ENCODE results near the gene EHBP1. TPM values are rescaled to one million over a fixed set of nuclear protein-coding genes. Genes with fewer than 3 reads are reported as not detected.
"Not testable (repeated sequence)": the region's sequence is repeated elsewhere in the genome, so short reads cannot be mapped to it uniquely, and the experiment has no call there.

The EHBP1 gene
- total RNA-seq, 5 donors from 2014 or later (not counting 1 experiment from before 2014, with no cell fraction given) = 22.1 to 28.7 (median 26.1) TPM

- no peak overlapping the region for H3K27ac ChIP-seq (ENCODE audit: low read length)
- H3K36me3 ChIP-seq (ENCODE audit: control insufficient read depth in 2 of 2, extremely low read depth in 1 of 2, insufficient read depth in 1 of 2, low read length in 1 of 2) = no peaks in the 10 kb centered on the region
- 100% methylated on average over 1 of the region's 5 CpGs for WGBS (ENCODE audit: insufficient coverage)
- DNase-seq (no peak), ATAC-seq (replicated peaks in 1 of 4) (no peak)
- H3K36me3 Mint-ChIP-seq = peaks cover 25% of the 10 kb centered on the region
- no peak overlapping the region for H3K4me3 ChIP-seq (ENCODE audit: control insufficient read depth in 1 of 2, extremely low read depth in 1 of 2, low read length in 1 of 2)
- peaks cover 0 to 12% (median 4%) of the 10 kb centered on the region in 3 donors for H3K9me3 Mint-ChIP-seq
- H3K27ac Mint-ChIP-seq = no peak overlapping the region
- ChIA-PET POLR2A (no interaction called here), CTCF (no interaction called here)
- no peak overlapping the region for H3K4me3 Mint-ChIP-seq
- H3K27me3 ChIP-seq (replicated peaks in 1 of 2; ENCODE audit: control insufficient read depth in 2 of 2, extremely low read depth in 1 of 2, insufficient read depth in 2 of 2, low read length in 1 of 2) = no peaks in the 10 kb centered on the region
- no peaks in the 10 kb centered on the region for H3K27me3 Mint-ChIP-seq
- H3K9me3 ChIP-seq = no peaks in the 10 kb centered on the region
- H3K4me1 Mint-ChIP-seq = peaks cover 13 to 22% (median 18%) of the 10 kb centered on the region in 3 donors
- no peaks in the 10 kb centered on the region for H3K4me1 ChIP-seq (ENCODE audit: control insufficient read depth in 1 of 2, extremely low read depth in 1 of 2, insufficient read depth in 2 of 2, low read length in 2 of 2)
Measured at GRCh38 chr2:62745891-62746481, 40.5 kb downstream of the EHBP1 start.

DNA sequence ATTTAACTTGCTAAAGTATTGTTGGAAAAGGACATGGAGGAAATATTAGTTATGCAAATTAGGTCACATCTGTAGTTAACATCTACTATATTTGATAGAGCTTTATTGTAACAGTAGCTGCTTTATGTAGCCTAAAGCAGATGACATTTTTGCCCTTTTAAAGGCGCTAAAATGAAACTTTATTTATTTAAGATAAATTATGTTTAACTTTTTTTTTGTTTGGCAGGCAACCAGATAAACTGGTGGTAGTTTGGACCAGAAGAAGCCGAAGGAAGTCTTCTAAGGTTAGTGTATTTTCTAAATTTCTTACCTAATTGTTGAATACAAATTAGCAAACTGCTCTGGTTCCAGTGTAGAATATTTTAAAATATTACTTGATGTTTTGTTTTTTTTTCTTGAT, 41.7 kb downstream of the EHBP1 start:
- no peak for DNase-seq
- Mint-ChIP-seq H3K4me3 (no peak overlapping the region), H3K4me1 (peaks cover 15 to 20% (median 16%) of the 10 kb centered on the region in 3 donors), H3K27ac (no peak overlapping the region), H3K27me3 (no peaks in the 10 kb centered on the region), H3K9me3 (peaks cover 0 to 12% (median 4%) of the 10 kb centered on the region in 3 donors), H3K36me3 (peaks cover 33% of the 10 kb centered on the region)
- WGBS (ENCODE audit: insufficient coverage) = no CpG with 5 or more reads among the region's 2 CpGs
- Histone ChIP-seq H3K27me3 (replicated peaks in 1 of 2; ENCODE audit: control insufficient read depth in 2 of 2, extremely low read depth in 1 of 2, insufficient read depth in 2 of 2, low read length in 1 of 2) (no peaks in the 10 kb centered on the region), H3K27ac (ENCODE audit: low read length) (no peak overlapping the region), H3K4me1 (ENCODE audit: control insufficient read depth in 1 of 2, extremely low read depth in 1 of 2, insufficient read depth in 2 of 2, low read length in 2 of 2) (no peaks in the 10 kb centered on the region), H3K9me3 (no peaks in the 10 kb centered on the region), H3K4me3 (ENCODE audit: control insufficient read depth in 1 of 2, extremely low read depth in 1 of 2, low read length in 1 of 2) (no peak overlapping the region), H3K36me3 (ENCODE audit: control insufficient read depth in 2 of 2, extremely low read depth in 1 of 2, insufficient read depth in 1 of 2, low read length in 1 of 2) (no peaks in the 10 kb centered on the region)
- ChIA-PET POLR2A (no interaction called here), CTCF (interaction anchor here in 1 of 2 donors (0.7 kb wide), 1 partner anchor 42 kb away, joined by 3 read pairs; the partner anchor contains the start of gene EHBP1)
- no peak for ATAC-seq (replicated peaks in 1 of 4)

- peaks cover 15 to 21% (median 19%) of the 10 kb centered on the region in 3 donors for H3K4me1 Mint-ChIP-seq
- ATAC-seq (replicated peaks in 1 of 4) (no peak), DNase-seq (no peak)
- peaks cover 40% of the 10 kb centered on the region for H3K36me3 Mint-ChIP-seq
- H3K9me3 Mint-ChIP-seq = peaks cover 0 to 12% (median 4%) of the 10 kb centered on the region in 3 donors
- no peak overlapping the region for H3K27ac Mint-ChIP-seq
- no CpG with 5 or more reads among the region's 4 CpGs for WGBS (ENCODE audit: insufficient coverage)
- no peaks in the 10 kb centered on the region for H3K27me3 Mint-ChIP-seq
- CTCF ChIA-PET = no interaction called here
- Histone ChIP-seq H3K27me3 (replicated peaks in 1 of 2; ENCODE audit: control insufficient read depth in 2 of 2, extremely low read depth in 1 of 2, insufficient read depth in 2 of 2, low read length in 1 of 2) (no peaks in the 10 kb centered on the region), H3K9me3 (no peaks in the 10 kb centered on the region), H3K4me3 (ENCODE audit: control insufficient read depth in 1 of 2, extremely low read depth in 1 of 2, low read length in 1 of 2) (no peak overlapping the region), H3K27ac (ENCODE audit: low read length) (no peak overlapping the region), H3K36me3 (ENCODE audit: control insufficient read depth in 2 of 2, extremely low read depth in 1 of 2, insufficient read depth in 1 of 2, low read length in 1 of 2) (no peaks in the 10 kb centered on the region), H3K4me1 (ENCODE audit: control insufficient read depth in 1 of 2, extremely low read depth in 1 of 2, insufficient read depth in 2 of 2, low read length in 2 of 2) (no peaks in the 10 kb centered on the region)
- POLR2A ChIA-PET = no interaction called here
- H3K4me3 Mint-ChIP-seq = no peak overlapping the region
Measured at GRCh38 chr2:62747876-62748275, 42.4 kb downstream of the EHBP1 start.

DNA sequence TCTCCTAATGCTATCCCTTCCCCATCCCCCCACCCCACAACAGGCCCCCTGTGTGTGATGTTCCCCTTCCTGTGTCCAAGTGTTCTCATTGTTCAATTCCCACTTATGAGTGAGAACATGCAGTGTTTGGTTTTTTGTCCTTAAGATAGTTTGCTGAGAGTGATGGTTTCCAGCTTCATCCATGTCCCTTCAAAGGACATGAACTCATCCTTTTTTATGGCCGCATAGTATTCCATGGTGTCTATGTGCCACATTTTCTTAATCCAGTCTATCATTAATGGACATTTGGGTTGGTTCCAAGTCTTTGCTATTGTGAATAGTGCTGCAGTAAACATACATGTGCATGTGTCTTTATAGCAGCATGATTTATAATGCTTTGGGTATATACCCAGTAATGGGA, 43.6 kb downstream of the EHBP1 start:
- H3K27me3 ChIP-seq (replicated peaks in 1 of 2; ENCODE audit: control insufficient read depth in 2 of 2, extremely low read depth in 1 of 2, insufficient read depth in 2 of 2, low read length in 1 of 2); H3K36me3 ChIP-seq (ENCODE audit: control insufficient read depth in 2 of 2, extremely low read depth in 1 of 2, insufficient read depth in 1 of 2, low read length in 1 of 2); H3K27ac ChIP-seq (ENCODE audit: low read length); H3K9me3 ChIP-seq; CTCF ChIA-PET; ATAC-seq (replicated peaks in 1 of 4); H3K4me1 ChIP-seq (ENCODE audit: control insufficient read depth in 1 of 2, extremely low read depth in 1 of 2, insufficient read depth in 2 of 2, low read length in 2 of 2); POLR2A ChIA-PET; H3K27ac Mint-ChIP-seq; H3K4me3 ChIP-seq (ENCODE audit: control insufficient read depth in 1 of 2, extremely low read depth in 1 of 2, low read length in 1 of 2); H3K4me3 Mint-ChIP-seq; DNase-seq; H3K27me3 Mint-ChIP-seq: not testable (repeated sequence)
- peaks cover 0 to 19% (median 4%) of the 10 kb centered on the region in 3 donors for H3K9me3 Mint-ChIP-seq
- no CpG with 5 or more reads among the region's 1 CpG for WGBS (ENCODE audit: insufficient coverage)
- peaks cover 52% of the 10 kb centered on the region for H3K36me3 Mint-ChIP-seq
- H3K4me1 Mint-ChIP-seq = peaks cover 15 to 21% (median 19%) of the 10 kb centered on the region in 3 donors

GRCh38 chr2:62757029-62757428, 51.5 kb downstream of the EHBP1 start:
- Histone ChIP-seq H3K27ac (ENCODE audit: low read length) (no peak overlapping the region), H3K9me3 (no peaks in the 10 kb centered on the region), H3K4me3 (ENCODE audit: control insufficient read depth in 1 of 2, extremely low read depth in 1 of 2, low read length in 1 of 2) (no peak overlapping the region), H3K4me1 (ENCODE audit: control insufficient read depth in 1 of 2, extremely low read depth in 1 of 2, insufficient read depth in 2 of 2, low read length in 2 of 2) (no peaks in the 10 kb centered on the region), H3K27me3 (replicated peaks in 1 of 2; ENCODE audit: control insufficient read depth in 2 of 2, extremely low read depth in 1 of 2, insufficient read depth in 2 of 2, low read length in 1 of 2) (no peaks in the 10 kb centered on the region), H3K36me3 (ENCODE audit: control insufficient read depth in 2 of 2, extremely low read depth in 1 of 2, insufficient read depth in 1 of 2, low read length in 1 of 2) (no peaks in the 10 kb centered on the region)
- ChIA-PET POLR2A (no interaction called here), CTCF (interaction anchor here (0.6 to 0.7 kb wide), 6 partner anchors 249 to 1805 kb away, joined by 3 to 9 read pairs (median 3); no protein-coding TSS in a partner anchor)
- Mint-ChIP-seq H3K9me3 (peaks cover 0 to 7% (median 0%) of the 10 kb centered on the region in 3 donors), H3K4me1 (peaks cover 12 to 16% (median 14%) of the 10 kb centered on the region in 3 donors), H3K4me3 (no peak overlapping the region), H3K27me3 (no peaks in the 10 kb centered on the region), H3K27ac (no peak overlapping the region), H3K36me3 (peaks cover 27% of the 10 kb centered on the region)
- ATAC-seq (replicated peaks in 1 of 4) (no peak), DNase-seq (no peak)
- no CpG with 5 or more reads among the region's 3 CpGs for WGBS (ENCODE audit: insufficient coverage)

DNA sequence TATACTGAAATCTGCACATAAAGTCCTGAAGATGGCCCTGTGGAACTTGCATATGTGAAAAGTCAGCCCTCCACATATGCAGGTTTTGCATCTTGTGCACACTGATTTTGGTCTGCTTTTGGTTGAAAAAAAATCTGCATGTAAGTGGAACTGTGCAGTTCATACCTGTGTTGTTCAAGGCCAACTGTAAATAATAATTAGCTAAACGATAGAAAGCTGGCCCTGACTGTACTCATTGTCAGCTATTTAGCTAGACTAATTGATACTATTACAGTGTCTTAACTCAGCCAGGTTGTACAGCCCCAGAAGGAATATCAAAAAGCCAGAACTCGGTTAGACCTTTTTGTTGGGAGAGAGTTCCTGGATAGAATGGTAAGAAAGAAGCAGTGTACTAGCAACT, 54.5 kb downstream of the EHBP1 start:
- POLR2A ChIA-PET = interaction anchor here in 1 of 2 donors (0.7 kb wide), 1 partner anchor 54 kb away, joined by 3 read pairs; the partner anchor contains the start of gene EHBP1
- peaks cover 3 to 19% (median 4%) of the 10 kb centered on the region in 3 donors for H3K4me1 Mint-ChIP-seq
- no peaks in the 10 kb centered on the region for H3K9me3 Mint-ChIP-seq
- H3K9me3 ChIP-seq = no peaks in the 10 kb centered on the region
- H3K27ac Mint-ChIP-seq = no peak overlapping the region
- no peak for DNase-seq
- H3K36me3 ChIP-seq (ENCODE audit: control insufficient read depth in 2 of 2, extremely low read depth in 1 of 2, insufficient read depth in 1 of 2, low read length in 1 of 2) = no peaks in the 10 kb centered on the region
- CTCF ChIA-PET = interaction anchor here in 1 of 2 donors (0.6 kb wide), 1 partner anchor 750 kb away, joined by 3 read pairs; no protein-coding TSS in a partner anchor
- H3K27me3 Mint-ChIP-seq = no peaks in the 10 kb centered on the region
- no peak overlapping the region for H3K27ac ChIP-seq (ENCODE audit: low read length)
- peaks cover 4% of the 10 kb centered on the region for H3K36me3 Mint-ChIP-seq
- no peaks in the 10 kb centered on the region for H3K4me1 ChIP-seq (ENCODE audit: control insufficient read depth in 1 of 2, extremely low read depth in 1 of 2, insufficient read depth in 2 of 2, low read length in 2 of 2)
- no peak for ATAC-seq (replicated peaks in 1 of 4)
- no peak overlapping the region for H3K4me3 Mint-ChIP-seq
- no CpG with 5 or more reads among the region's 2 CpGs for WGBS (ENCODE audit: insufficient coverage)
- no peak overlapping the region for H3K4me3 ChIP-seq (ENCODE audit: control insufficient read depth in 1 of 2, extremely low read depth in 1 of 2, low read length in 1 of 2)
- no peaks in the 10 kb centered on the region for H3K27me3 ChIP-seq (replicated peaks in 1 of 2; ENCODE audit: control insufficient read depth in 2 of 2, extremely low read depth in 1 of 2, insufficient read depth in 2 of 2, low read length in 1 of 2)

All from T-cell (primary cell).